Panc1 (cell line): ENCODE data around the gene TAPBP. TPM values are rescaled to one million over a fixed set of nuclear protein-coding genes. Genes with fewer than 3 reads are reported as not detected.
A peak's percentile ranks its signal among the peaks of the same experiment; 100 is the strongest.

ENCODE experiments used
- ATAC-seq: fragments of 200-7000 bp; cut with Tn5 transposase; 2 replicates; pipeline ENCODE4 v1.9.1; 2020; ENCODE audit warnings: mild to moderate bottlenecking, moderate library complexity
- BruUV-seq: library from RNA; stranded (reverse); fragments of 400-500 nt; replicated peaks from 2 replicates; lab custom pipeline; 2021; lab: Mats Ljungman, UMichigan
- CTCF ChIA-PET: fragments of 300-600 bp; sonication (Branson Sonifier 250); formaldehyde crosslinking; loops from one replicate; lab custom pipeline; 2022; ENCODE audit warnings: antibody characterized with exemption; lab: Charles Lee
- POLR2A ChIA-PET: fragments of 300-600 bp; sonication (Branson Sonifier 250); formaldehyde crosslinking; loops from one replicate; lab custom pipeline; 2022; ENCODE audit warnings: antibody characterized with exemption; lab: Charles Lee
- DNase-seq: peaks from one replicate; pipeline ENCODE4 v3.0.0-alpha.2; 2010; ENCODE audit warnings: low read depth, low spot score
- H3K27ac ChIP-seq: 2 replicates; pipeline ENCODE4 v1.5.1; 2011; ENCODE audit warnings: mild to moderate bottlenecking, low read length, inconsistent platforms
- H3K27me3 ChIP-seq: fragments of 200-500 bp; sonication (Bioruptor generic); 2 replicates; pipeline ENCODE4 v1.6.0; 2014; ENCODE audit warnings: low read length, inconsistent platforms; ENCODE audit not compliant: control insufficient read depth, insufficient read depth
- H3K36me3 ChIP-seq: fragments of 200-500 bp; sonication (Bioruptor generic); 2 replicates; pipeline ENCODE4 v1.5.1; 2014; ENCODE audit warnings: inconsistent platforms, mild to moderate bottlenecking, low read length, moderate library complexity; ENCODE audit not compliant: control insufficient read depth, insufficient read depth
- H3K4me1 ChIP-seq: 2 replicates; pipeline ENCODE4 v1.5.1; 2011; ENCODE audit warnings: inconsistent platforms, mild to moderate bottlenecking, low read length, moderate library complexity; ENCODE audit not compliant: control insufficient read depth, insufficient read depth
- H3K4me3 ChIP-seq, 2 experiments: 2 replicates each; pipeline ENCODE4 v1.5.1; 2011 to 2012; ENCODE audit warnings: low read depth in 2 of 2, low read length in 2 of 2, mild to moderate bottlenecking in 2 of 2, inconsistent platforms in 1 of 2, moderate library complexity in 1 of 2
- H3K9me3 ChIP-seq: fragments of 200-500 bp; sonication (Bioruptor generic); 2 replicates; pipeline ENCODE4 v1.5.1; 2014; ENCODE audit warnings: low read depth, mild to moderate bottlenecking, inconsistent platforms, low read length, moderate library complexity; ENCODE audit not compliant: control insufficient read depth, insufficient read depth
- CTCF ChIP-seq: fragments of 450-650 bp; IDR thresholded peaks from 2 replicates; pipeline ENCODE4 v1.5.1; 2017; ENCODE audit warnings: mild to moderate bottlenecking
- POLR2AphosphoS5 ChIP-seq: IDR thresholded peaks from 2 replicates; pipeline ENCODE4 v1.6.1; 2012; ENCODE audit warnings: mild to moderate bottlenecking, low read depth, low read length, moderate library complexity
- REST ChIP-seq, 2 experiments: IDR thresholded peaks; 2 replicates each; pipeline ENCODE4 v1.6.1; 2011 to 2012; ENCODE audit warnings: low read depth in 2 of 2, control low read depth in 1 of 2, low read length in 1 of 2, mild to moderate bottlenecking in 1 of 2, moderate library complexity in 1 of 2; ENCODE audit not compliant: insufficient read depth in 1 of 2
- SIN3A ChIP-seq: IDR thresholded peaks from 2 replicates; pipeline ENCODE4 v1.6.1; 2012; ENCODE audit warnings: low read depth, mild to moderate bottlenecking, low read length, moderate library complexity, borderline replicate concordance; ENCODE audit not compliant: insufficient read depth
- TCF7L2 ChIP-seq: IDR thresholded peaks from 2 replicates; pipeline ENCODE4 v1.6.1; 2011; ENCODE audit warnings: mild to moderate bottlenecking, low read depth, low read length, inconsistent platforms
- in situ Hi-C: cut with HindIII; loops from 2 replicates; pipeline ENCODE4 v1.10.0; 2016; ENCODE audit warnings: low sequenced_read_pairs, low pct_unique_long_range_greater_than_20kb
- intact Hi-C: fragments of 100-400 bp; cut with micrococcal nuclease; formaldehyde crosslinking; loops from one replicate; pipeline ENCODE4 v1.10.0; 2022; ENCODE audit not compliant: unreplicated experiment
- total RNA-seq: library from RNA; stranded (reverse); gene quantifications from one replicate; pipeline ENCODE4 v1.2.1, GENCODE V29; 2021; ENCODE audit not compliant: unreplicated experiment

TAPBP gene
- total RNA-seq, 1 experiment from 2014 or later, result 246 TPM

- in situ Hi-C loops, result no loop called here
- ChIA-PET POLR2A (interaction anchor here (0.6 to 1.1 kb wide), 2 partner anchors 37 to 1343 kb away, joined by 5 to 10 read pairs; no protein-coding TSS in a partner anchor), CTCF (no interaction called here)
- Histone ChIP-seq H3K9me3 (no peaks in the 10 kb centered on the region), H3K4me1 (peaks cover 26% of the 10 kb centered on the region), H3K36me3 (no peaks in the 10 kb centered on the region; the same call in none of the 2 replicates), H3K27ac (peak overlapping the region; percentile 99), H3K4me3 (peak overlapping the region; percentile 91 to 92), H3K27me3 (no peaks in the 10 kb centered on the region)
- BruUV-seq, result no TSS peak
- DNase-seq (no peak), ATAC-seq (no peak)
- intact Hi-C loops, result no loop called here
- TF ChIP-seq TCF7L2, result no peak
- no peak for TF ChIP-seq REST (IDR thresholded peaks at IDR 0.05; ENCODE audit: insufficient read depth in 1 of 2, low read depth in 2 of 2, low read length in 1 of 2)
- no peak for TF ChIP-seq CTCF
These were observed 671 bp downstream of the TAPBP start for GRCh38 chr6:33313105-33313708.

GRCh38 chr6:33312361-33313104 is 1.3 kb downstream of the TAPBP start:
- peak; percentile 46 for ATAC-seq
- H3K27ac ChIP-seq, result peak overlapping the region; percentile 99

More at GRCh38 chr6:33312361-33313104, 1.3 kb downstream of the TAPBP start:
- Histone ChIP-seq H3K4me1 (peaks cover 26% of the 10 kb centered on the region), H3K27me3 (no peaks in the 10 kb centered on the region), H3K4me3 (peak overlapping the region; percentile 91 to 92), H3K36me3 (no peaks in the 10 kb centered on the region; the same call in none of the 2 replicates), H3K9me3 (no peaks in the 10 kb centered on the region)
- DNase-seq, result no peak
- TF ChIP-seq REST (IDR thresholded peaks at IDR 0.05; ENCODE audit: insufficient read depth in 1 of 2, low read depth in 2 of 2, low read length in 1 of 2) (no peak), POLR2AphosphoS5 (no peak; the same call in 1 of the 2 replicates), TCF7L2 (no peak), SIN3A (no peak), CTCF (no peak)
- intact Hi-C loops, result no loop called here
- ChIA-PET POLR2A (interaction anchor here (0.6 to 1.1 kb wide), 3 partner anchors 15 to 1342 kb away, joined by 5 to 10 read pairs (median 5); no protein-coding TSS in a partner anchor), CTCF (interaction anchor here (0.7 to 1.1 kb wide), 2 partner anchors 62 to 78 kb away, joined by 3 read pairs; no protein-coding TSS in a partner anchor)
- in situ Hi-C loops, result no loop called here
- BruUV-seq, result no TSS peak
